Astrocyte of the cerebellum (primary cell): Measurements from ENCODE around the gene TBC1D22A.

Source experiments
- DNase-seq: peaks from one replicate; pipeline ENCODE4 v3.0.0-alpha.2; 2011; ENCODE audit warnings: low read depth
- H3K4me3 ChIP-seq: 2 replicates; pipeline ENCODE4 v1.5.1; 2011; ENCODE audit warnings: mild to moderate bottlenecking, low read depth, low read length, moderate library complexity
- in situ Hi-C: cut with HindIII; loops from 2 replicates; pipeline ENCODE4 v1.10.0; 2017; ENCODE audit warnings: low sequenced_read_pairs
- TF ChIP-seq, protein P1 (sequence below): IDR thresholded peaks from 2 replicates; pipeline ENCODE4 v1.5.1; 2012; ENCODE audit warnings: low read length, low read depth, moderate library complexity, mild to moderate bottlenecking; ENCODE audit errors: missing control alignments

The TBC1D22A gene

DNA sequence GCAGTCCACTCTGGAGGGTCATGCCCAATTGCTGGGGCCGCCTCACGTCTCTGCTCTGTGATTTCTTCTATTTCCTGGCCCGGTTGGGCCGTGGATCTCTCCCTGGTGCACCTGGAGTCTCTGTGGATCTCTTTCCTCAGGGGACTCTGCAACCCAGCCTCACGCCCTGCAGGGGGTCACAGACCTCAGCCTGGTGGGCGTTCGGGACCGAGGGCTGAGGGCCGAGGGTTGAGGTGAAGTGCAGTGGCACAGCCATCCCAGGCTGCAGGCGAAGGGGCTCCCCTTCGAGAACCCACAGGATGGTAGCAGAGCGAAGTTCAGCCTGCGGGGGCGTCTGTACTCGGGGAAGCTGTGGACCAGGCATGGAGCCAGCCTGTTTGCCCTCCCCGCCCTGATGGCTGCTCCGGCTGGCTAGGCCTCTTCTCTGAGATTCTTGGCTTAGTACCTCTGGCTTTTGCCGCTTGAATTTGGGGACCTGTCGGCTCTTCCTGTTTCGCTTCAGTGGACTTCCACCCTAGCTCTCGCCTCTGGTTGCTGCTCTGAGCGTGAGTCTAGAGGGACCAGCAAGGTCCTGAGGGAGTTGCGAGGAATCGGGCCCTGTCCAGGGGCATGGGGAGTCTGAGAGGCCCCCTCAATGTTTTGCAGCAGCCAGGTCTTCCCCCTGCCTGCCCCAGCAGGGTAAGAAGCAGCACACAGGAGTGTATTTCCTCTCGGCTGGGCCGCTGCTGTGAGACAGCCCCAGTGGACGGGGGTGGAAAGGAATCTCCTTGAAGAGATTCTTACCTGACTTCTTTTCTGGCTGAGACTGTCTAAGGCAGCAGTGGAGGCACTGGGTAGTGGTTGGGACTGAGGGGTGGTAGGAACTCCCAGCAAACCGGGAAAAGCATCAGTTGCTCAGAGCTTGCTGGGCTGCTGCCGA is 140.8 kb downstream of the TBC1D22A start:
- no peak overlapping the region for H3K4me3 ChIP-seq
- in situ Hi-C loops, result no loop called here
- TF ChIP-seq, protein P1, sequence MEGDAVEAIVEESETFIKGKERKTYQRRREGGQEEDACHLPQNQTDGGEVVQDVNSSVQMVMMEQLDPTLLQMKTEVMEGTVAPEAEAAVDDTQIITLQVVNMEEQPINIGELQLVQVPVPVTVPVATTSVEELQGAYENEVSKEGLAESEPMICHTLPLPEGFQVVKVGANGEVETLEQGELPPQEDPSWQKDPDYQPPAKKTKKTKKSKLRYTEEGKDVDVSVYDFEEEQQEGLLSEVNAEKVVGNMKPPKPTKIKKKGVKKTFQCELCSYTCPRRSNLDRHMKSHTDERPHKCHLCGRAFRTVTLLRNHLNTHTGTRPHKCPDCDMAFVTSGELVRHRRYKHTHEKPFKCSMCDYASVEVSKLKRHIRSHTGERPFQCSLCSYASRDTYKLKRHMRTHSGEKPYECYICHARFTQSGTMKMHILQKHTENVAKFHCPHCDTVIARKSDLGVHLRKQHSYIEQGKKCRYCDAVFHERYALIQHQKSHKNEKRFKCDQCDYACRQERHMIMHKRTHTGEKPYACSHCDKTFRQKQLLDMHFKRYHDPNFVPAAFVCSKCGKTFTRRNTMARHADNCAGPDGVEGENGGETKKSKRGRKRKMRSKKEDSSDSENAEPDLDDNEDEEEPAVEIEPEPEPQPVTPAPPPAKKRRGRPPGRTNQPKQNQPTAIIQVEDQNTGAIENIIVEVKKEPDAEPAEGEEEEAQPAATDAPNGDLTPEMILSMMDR, result peak; percentile 4
- DNase-seq, result no peak

DNA sequence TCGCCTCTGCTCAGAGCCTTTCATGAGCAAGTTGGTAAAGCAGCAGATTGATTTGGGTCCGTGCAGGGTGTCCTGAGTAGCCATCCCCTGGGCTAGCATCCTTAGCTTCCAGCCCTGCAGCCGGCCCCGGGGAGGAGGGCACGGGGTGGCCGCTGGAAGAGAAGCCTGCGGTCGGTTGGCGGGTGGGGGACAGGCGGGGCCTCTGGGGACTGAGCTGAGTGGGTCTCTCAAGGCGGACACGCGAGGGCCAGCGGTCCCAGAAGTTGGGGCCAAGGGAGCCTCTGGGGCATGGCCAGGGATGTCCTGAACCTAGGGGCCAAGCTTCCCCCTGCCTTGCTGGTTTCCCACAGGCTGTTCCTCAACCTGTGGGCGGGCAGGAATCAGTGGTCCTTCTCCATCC is 143.0 kb downstream of the TBC1D22A start:
- in situ Hi-C loops, result no loop called here
- TF ChIP-seq, protein P1, result no peak
- no peak overlapping the region for H3K4me3 ChIP-seq
- no peak for DNase-seq

DNA sequence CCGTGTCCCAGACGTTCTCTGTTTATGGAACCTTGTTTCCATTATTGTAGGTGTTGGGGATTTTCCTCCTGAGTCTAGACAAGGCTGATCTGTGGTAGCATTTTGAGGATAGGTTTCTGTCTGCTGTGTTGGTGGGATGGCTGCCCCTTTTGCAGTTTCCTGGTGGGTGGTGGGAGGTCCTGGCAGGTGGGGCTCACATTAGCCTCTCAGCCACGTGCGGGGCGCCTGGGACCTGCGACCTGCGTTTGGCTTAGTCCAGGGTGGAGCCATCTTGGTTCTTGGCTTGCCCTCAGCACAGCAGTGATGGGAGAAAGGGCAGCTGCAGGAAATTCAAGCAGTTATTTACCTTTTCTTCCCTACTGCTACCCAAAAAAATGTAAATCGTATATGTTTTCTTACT is 143.4 kb downstream of the TBC1D22A start:
- DNase-seq, result no peak
- TF ChIP-seq, protein P1, result no peak
- H3K4me3 ChIP-seq, result no peak overlapping the region
- in situ Hi-C loops, result no loop called here

GRCh38 chr22:46906326-46907045 is 144.0 kb downstream of the TBC1D22A start:
- no peak overlapping the region for H3K4me3 ChIP-seq
- in situ Hi-C loops, result no loop called here
- TF ChIP-seq, protein P1, result no peak
- no peak for DNase-seq

- TF ChIP-seq, protein P1, result no peak
- no peak for DNase-seq
- no peak overlapping the region for H3K4me3 ChIP-seq
- in situ Hi-C loops, result no loop called here
Measured at GRCh38 chr22:46907241-46908215, 145.1 kb downstream of the TBC1D22A start.

- no peak overlapping the region for H3K4me3 ChIP-seq
- DNase-seq, result no peak
- TF ChIP-seq, protein P1, result no peak
- in situ Hi-C loops, result no loop called here
Measured at GRCh38 chr22:46908641-46909107, 146.2 kb downstream of the TBC1D22A start.
